GM19240 (cell line): ENCODE data around the gene MINDY4.
A peak's percentile ranks its signal among the peaks of the same experiment; 100 is the strongest.

Experiments used
- DNase-seq: peaks from one replicate; pipeline ENCODE4 v3.0.0; 2011; ENCODE audit warnings: low spot score; ENCODE audit not compliant: insufficient read length

The MINDY4 gene

DNA sequence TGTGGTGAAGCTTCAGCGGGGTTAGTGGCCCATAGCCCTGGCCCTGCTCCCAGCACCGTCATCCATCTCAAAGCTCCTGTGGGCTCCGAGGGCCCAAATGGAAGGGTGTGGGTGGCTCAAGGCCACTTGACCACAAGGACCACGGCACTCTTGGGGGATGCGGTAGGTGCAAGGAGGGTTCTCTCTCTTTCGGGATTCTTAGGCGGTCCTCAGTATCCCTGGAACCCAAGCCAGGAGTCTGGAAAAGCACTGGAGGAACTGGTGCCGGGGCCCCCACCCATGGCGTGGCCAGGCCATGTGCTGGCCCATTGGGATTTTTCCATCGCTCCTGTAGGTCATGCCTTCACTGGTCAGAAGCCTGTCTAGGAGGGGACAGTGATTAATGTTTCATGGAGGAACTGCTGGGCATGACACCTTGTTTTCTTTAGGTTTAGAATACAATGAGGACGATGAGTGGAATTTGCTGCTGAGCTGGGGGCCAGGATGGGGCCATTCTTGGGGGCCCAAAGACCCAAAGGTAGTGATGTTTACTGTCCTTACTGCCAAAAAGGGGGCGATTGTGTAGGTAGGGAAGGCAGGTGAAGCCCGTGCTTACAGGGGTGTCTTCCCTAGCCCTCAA is 157.1 kb downstream of the MINDY4 start:
- DNase-seq: no peak

DNA sequence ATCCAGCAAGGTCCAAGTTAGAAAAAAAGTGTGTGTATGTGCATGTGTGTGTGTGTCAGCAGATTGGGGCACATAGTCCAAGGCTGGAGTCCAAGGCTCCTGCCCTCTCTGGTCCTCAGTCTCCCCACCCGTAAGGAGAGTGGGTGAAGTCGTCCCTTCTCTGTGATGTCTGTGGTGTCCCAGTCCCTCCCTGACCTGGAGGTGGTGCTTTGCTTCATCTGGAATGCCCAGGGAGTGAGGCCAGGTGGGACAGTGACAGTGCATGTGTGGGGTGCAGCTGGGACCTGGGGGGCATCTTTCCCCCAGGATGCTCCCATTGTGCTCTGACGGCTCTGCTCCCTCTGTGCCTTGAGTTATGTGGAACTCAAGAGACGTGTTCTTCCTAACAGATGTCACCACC is 158.5 kb downstream of the MINDY4 start:
- no peak for DNase-seq

DNA sequence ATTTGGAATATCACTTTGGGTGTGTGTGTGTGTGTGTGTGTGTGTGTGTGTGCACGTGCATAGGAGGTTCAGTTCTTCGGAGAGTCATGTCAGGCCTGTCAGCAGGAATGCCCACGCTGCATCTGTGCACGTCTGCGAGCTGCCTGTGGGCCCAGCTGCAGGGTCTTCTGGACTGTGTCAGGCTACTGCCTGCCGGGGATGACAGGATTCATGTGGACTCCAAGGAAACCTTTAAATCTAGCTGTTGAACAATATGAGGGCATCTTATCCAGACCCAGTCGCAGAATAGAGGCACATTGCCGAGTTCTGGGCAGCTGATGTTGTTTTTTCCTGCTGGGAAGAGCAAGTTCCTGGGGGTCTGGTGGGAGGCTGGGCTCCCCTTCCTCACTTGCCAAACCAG is 159.4 kb downstream of the MINDY4 start:
- DNase-seq: no peak

DNA sequence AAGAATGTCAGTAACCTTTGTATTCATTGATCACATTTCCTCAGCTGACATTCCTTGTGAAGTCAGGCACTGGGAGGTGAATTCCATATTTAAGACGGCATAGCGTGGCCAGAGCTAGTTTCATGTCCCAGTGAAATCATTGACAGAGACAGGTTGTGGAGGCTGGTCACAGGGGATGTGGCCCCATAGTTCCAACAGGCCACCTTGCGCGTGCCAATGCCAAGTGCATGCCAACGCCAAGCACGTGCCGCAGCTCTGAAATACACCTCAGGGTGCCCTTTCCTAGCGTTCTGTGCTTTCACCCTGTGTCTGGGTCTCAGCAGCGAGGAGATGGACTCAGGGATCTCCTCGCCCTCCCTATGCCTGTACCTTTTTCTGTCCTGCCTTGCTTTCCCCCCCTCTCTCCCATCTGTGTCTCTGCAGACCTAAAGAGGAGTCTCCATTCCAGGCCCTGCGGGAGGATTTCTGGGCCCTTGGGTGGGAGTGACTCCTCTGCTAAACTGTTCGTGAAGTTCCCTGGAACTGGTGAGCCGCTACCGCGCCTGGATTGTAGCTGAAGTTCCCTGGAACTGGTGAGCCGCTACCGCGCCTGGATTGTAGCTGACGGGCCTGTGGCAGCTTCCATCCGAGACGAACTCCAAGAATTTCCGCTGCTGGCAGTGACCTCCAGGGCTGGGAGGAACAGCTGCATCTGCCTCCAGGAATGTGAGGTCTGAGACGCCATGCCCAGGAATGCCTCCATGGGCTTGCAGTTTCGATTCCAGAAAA is 160.1 kb downstream of the MINDY4 start:
- no peak for DNase-seq

DNA sequence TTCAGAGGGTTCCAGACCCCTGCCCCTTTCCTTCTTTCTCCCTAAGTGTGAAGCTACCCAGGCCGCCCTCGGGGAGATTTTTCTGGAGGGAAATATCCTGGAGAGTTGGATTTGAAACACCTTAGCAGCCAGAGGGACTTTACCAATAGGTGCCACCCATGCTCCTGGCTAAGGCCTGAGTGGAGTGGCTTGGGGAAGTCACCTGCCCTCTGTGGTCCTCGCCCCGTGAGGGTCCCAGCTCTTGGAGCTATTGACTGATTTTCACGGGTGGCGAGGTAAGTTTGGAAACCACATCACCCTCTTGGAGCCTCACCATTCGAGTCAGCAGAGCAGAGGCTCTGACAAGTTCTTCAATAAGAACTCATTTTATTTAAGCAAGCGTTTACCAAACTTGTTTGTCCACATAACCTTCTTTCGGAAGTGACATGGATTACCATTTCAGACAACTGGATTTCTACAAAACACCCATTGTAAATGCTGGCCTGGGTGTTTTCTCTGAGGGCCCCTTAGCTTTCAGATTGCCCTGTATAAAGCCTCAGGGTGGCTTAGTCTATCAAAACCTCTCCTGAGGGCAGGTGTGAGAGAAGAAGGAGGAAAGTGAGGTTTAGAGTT is 160.8 kb downstream of the MINDY4 start:
- no peak for DNase-seq

DNA sequence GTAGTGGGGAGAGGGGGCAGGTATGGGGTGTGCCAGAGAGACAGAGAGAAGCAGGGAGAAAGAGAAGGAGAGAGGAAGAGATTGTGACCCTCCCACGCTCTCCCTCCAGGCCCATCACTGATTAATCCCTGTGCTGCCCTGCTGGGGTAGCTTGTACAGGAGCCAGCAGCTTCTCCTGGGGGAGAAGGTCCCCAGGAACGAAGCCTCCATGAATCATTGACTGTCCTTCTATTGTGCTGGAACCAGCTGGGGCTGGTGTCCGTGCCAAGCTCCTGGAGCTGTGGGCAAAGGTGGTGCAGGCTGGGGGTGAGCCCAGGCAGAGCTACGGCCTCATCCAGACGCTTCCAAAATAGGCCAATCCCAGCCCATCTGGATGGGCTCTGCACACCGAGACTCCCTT is 161.3 kb downstream of the MINDY4 start:
- no peak for DNase-seq

DNA sequence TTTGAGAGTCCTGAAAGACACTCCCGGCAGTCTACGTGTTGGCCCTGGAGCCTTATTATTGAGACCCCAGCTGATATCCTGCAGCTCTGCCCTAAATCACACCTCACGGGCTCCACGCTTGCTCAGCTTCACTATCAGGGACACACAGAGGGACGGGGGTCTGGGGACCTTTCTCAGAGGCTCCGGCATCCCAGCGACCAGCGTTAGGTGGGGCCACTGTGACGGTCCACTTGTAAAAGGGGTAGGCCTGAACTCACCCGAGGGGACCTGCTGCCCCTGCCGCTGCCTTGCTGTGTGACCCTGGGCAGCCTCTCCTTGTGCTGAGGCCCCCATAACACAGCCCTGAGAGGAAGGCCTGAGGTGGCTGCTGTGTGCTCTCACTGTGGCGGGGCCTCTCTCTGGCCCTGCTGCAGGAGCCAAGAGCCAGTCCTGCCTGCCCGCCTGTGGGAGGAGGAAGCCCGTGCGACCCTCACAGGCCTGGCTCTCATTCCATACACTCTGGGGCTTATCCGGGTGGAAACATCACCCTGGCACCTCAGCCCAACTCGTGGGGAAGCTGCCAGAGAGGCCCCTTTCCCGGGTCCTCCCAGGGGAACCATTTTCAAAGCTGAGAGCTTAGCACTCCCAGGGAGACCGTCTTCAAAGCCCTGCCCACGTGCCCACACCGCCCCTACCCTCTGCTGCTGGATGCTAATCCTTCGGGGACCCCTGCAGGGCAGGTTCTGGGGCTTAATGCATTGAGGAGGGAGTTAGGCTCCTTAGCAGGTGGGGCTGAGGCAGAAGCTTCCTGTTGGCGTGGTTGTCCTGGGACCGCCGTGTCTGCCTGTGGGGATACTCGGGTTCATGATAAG is 162.1 kb downstream of the MINDY4 start:
- no peak for DNase-seq

DNA sequence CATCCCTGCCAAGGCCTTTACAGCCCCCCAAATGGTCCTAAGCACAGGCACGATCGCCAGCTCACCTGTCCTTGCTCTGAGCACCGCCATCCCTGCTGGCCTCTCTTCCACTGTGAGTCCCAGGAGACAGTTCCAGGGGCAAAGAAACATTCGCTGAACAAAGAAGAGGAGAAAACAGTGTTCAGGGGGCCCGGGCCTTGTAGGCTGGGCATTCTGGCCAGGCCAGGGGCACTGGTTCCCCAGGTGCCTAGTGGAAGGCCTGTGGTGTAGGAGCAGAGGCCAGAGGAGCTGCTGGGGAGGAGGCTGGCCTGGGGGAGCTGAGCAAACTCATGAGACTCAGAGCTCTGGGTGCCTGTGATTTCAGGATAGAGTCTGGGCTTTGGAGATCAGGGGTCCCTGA is 163.0 kb downstream of the MINDY4 start:
- no peak for DNase-seq

DNA sequence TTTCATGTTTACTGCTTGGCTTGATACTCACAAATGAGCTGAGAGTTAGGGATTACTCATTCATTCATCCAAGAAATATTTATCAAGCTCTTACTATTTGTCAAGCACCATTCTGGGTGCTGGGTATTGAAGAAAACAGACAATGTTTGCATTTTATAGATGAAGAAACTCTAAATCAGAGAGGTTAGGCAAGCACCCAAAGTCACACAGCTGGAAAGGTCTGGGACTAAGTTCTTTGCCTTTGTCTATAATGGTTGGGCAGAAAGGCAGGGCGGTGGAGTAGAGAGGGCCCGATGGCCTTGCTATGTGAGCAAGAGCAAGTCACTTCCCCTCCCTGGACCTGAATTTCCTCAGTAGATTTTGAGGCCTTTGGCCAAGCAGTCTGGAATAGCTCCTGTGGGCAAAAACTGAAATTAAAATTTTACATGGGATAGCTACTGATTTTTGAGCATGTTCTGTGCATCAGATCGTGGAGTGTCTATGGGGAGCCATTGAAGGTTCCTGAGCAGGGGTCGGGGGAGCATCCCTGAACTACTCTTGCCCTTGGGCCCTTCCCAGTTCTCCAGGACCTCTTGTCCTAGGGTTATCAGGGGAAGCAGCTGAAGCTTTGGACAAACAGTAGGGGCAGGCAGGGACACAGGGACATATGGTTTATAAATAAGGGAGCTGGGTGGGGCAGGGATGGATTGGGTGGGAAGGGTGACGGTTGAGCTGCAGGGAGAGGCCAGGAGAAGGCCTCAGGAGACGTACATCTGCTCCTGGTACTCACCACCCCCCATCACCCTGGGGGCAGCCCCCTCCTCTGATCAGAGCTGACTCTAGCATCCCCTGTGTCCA is 163.7 kb downstream of the MINDY4 start:
- no peak for DNase-seq

DNA sequence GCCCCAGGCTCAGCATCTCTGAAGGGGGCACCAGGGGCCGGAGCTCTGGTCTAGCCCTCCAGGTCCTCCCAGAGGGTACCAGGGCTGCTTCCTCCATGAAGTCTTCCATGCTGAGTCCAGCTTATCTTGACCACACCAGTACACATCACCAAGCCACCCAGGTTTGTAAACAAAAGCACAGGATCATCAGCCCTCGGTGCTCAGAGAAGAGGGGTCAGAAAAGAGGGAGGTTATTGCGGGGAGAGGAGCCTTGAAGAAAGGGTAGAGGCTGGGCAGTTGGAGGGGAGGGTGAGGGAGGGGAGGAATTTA is 164.3 kb downstream of the MINDY4 start:
- no peak for DNase-seq

DNA sequence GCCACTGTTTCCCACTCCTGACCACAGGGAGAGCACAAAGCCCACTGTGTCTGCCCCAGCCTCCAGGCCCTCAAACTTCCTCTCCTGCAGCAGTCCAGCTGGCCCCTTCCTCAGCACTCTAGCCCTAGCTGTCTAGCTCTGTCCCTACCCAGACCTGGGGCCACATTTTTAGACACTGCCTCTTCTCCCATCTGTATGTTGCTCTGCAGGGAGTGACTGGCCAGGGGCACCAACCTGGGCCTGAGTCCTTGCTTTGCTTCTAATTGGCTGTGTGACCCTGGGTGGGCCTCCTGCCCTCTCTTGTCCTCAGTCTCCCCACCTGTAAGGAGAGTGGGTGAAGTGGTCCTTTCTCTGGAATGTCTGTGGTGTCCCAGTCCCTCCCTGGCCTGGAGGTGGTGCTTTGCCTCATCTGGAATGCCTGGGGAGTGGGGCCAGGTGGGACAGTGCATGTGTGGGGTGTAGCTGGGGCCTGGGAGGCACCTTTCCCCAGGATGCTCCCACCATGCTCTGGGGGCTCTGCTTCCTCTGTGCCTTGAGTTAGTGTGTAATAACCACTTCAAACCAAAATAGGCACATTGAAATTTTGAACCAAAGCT is 165.5 kb downstream of the MINDY4 start:
- DNase-seq: no peak

DNA sequence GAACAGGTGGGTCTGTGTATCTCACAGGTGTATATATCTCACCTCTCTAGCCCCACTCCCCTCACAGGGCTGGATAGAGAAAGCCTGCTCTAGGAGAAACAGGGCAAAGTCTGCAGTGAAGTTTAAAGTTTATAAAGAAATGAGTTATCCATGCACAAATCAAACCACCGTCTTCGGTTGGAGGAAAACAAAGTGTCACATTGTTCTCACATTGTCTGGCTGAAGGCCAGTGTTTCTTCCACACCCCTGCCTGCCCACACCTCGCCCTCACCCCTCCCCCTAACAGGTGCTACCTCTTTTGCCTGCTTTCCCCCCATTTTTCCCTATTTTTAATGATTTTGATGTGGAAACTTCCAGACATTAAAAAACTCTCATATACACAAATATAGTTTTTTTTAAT is 166.2 kb downstream of the MINDY4 start:
- no peak for DNase-seq

DNA sequence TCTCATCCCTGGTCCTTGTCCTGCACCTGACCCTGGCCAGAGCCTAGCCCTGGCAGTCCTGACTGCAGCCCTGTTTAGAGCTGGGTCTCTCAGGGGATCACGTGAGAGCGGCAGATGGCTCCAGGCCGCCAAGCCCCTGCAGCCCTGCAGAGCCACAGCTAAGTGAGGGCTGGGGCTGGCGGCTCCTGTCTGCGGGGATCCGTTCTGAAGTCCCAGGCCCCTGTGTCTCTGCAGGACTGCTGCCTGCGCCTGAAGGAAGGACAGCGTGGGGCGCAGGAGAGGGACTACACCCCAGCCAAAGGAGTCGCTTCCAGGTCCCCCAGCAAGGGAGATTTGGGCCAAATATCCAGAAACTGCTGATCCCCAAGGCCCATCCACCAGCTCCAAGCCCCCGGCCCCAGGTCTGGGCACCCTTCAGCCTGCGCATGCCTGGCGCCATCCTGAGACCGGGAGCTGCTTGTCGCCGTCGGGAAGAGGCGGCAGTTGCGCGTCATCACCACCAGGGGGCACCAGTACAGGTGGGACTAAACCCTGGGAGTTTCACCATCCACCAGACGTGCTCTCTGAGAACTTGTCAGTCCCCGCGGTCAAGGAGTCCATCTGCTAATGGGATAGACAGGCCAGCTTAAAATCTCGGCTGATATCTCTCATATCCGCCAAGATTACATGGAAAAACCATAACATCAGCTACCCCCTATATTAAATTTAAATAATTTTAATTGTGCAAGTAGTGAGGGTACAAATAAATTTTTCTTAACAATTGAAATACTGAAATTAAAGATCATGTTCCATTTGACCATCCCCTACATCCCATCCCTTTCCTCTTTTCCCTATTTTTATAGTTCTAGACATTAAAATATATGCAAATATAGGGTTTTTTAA is 167.5 kb downstream of the MINDY4 start:
- DNase-seq: peak; percentile 75

DNA sequence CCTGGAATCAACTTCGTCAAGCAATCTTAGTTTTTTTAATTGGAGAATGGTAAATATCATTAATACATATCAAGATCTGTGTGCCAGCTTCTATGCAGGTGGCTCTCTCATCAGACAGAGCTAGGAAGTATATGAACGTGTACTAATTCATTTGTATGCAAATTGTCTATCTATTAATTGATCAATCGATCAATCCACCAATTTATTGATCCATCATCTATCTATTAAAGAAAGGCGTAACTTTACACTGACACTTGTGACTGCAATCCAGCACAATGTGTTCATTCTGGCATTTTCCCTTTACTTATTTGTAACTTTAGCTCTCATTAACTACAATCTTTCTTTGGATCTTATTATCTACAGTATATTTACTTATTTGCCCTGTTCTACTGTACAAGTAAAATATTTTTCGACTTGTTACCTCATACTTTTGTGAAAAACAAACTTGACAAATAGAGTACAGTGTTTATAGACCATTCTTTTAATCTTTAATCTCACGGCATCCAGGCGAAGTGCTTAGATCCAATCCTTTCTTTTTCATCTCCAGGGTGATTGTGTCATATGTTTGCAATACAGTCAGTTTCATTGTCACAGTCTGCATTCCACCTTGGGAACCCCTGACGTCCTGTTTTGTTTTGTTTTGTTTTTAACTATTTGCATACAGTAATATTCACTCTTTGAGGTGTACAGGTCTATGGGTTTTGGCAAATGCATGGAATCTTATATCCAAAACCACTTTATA is 170.5 kb downstream of the MINDY4 start:
- DNase-seq: no peak
